Midbrain (tissue), 1 donor: ENCODE data around the gene CAPZA2.
"Not testable (repeated sequence)": the region's sequence is repeated elsewhere in the genome, so short reads cannot be mapped to it uniquely, and the experiment has no call there.

Experiments used
- DNase-seq: peaks from one replicate; lab custom pipeline; 2025; lab: John Stamatoyannopoulos, UW

Gene CAPZA2

DNA sequence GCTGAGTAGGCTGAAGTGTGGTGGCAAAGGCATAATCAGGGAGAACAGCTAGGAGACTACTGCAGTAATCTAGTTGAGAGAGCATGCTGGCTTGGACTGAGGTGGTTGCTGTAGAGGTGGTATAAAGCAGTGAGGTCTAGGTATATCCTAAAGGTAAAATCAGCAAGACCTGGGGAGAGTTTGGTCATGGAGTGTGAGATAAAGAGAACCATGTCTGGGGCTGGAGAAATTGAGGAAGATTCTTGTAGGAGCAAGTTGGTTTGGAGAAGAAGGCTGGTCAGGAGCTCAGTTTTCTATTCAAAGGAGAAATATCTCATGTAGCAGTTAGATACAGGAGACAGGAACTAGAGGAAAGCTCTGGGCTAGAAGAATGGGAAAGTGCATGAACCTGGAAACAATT lies 58.0 kb downstream of the CAPZA2 start:
- DNase-seq = no peak

DNA sequence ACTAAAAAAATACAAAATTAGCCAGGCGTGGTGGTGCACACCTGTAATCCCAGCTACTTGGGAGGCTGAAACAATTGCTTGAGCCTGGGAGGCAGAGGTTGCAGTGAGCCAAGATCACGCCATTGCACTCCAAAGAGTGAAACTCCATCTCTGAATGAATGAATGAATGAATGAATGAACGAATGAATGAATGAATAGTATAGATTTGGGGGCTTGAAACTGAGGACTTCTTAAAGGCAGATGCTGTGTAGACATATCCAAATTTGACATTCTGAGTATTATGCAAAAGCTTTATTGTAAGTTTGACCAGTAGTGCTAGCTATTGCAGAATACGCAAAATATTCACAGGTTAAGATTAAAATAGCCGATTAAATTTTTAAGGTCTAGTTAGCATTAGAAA lies 60.2 kb downstream of the CAPZA2 start:
- no peak for DNase-seq

DNA sequence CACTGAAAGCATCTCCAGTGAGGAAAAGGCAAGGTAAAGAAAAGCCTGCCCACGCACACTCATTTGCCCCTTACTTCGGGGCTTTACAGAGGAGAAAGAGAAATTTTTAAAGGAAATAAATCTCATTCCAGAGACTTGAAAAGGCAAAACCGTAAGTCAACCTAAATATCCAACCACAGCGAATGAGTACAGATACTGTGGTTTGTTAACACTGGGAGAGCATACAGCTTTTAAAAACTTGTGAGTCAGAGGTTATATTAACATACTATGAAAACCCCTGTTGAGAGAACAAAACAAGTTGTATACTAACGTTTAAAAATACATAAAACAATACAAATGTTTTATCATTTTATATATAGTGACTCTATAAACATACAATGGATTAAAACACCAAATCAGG lies 62.4 kb downstream of the CAPZA2 start:
- DNase-seq = no peak

DNA sequence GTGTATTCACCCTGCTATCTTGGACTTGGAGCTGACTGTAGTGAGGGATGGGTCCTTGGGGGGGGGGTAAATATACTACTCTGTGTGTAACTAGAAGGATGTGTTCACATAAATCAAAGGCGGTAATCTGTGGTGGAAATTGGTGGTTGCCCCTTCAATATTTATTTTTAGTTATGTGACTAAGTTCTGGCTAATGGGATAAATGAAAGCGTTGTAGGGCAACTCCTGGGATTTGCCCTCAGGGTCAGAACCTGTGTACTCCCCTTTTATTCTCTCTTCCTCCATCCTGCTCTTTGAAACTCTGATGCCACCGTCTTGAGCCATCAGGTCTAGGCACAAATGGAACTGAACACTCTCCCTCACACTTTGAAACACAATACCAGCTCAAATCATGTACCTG lies 66.6 kb downstream of the CAPZA2 start:
- no peak for DNase-seq

DNA sequence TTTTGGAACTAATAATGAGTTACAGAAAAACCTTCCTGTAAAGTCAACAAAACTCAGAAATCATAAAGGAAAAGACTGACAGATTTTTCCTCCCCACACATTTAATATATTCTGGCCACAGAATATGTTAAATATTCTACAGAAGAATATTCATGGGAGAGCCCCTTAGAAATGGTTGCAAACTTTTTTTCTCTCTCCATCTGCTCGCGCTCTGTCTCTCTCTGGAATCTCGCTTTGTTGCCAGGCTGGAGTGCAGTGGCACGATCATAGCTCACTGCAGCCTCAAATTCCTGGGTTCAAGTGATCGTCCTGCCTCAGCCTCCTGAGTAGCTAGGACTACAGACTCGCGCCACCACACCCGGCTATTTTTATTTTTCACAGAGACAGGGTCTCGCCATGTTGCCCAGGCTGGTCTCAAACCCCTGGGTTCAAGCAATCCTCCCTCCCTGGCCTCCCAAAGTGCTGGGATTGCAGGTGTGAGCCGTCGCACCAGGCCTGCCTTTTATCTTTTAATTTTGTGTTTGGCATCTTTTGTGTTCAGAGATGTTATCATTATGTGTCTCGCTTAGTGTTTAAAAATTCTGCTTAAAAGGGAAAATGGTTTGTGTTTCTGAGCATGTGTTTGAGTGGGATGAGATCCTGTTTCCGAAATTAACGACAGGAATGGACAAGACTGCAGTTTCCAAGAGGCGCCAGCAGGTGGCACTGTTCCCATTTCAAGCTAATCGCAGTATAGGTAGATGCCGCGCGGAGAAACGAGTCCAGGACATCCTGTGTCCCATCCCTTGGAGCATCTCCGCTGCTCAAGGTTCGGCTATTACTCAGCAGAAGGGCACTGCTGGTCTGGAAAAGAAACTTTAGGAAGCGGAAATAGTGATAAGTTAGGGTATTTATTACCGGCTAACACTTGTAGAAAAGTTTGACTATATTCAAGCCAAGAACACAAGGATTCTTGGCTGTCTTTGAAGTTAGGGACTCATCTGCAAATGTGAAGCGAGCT lies 67.8 kb downstream of the CAPZA2 start:
- DNase-seq = peak; percentile 88

DNA sequence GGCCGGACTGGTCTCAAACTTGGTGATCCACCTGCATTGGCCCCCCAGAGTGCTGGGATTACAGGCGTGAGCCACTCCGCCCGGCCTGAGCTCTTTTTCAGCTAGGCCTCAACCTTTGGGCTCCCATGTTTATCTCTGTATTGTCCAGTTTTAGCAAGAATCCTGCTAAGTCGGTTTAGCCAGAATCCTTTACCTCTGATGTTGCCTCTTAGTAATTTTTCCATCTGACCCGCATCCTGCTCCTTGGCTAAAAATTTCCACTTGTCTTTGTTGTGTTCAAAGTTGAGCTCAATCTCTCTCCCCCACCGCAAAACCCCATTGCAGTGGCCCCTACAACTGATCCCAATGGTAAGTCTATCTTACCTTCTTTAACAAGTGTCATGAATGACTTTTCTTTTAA lies 70.2 kb downstream of the CAPZA2 start:
- no peak for DNase-seq

DNA sequence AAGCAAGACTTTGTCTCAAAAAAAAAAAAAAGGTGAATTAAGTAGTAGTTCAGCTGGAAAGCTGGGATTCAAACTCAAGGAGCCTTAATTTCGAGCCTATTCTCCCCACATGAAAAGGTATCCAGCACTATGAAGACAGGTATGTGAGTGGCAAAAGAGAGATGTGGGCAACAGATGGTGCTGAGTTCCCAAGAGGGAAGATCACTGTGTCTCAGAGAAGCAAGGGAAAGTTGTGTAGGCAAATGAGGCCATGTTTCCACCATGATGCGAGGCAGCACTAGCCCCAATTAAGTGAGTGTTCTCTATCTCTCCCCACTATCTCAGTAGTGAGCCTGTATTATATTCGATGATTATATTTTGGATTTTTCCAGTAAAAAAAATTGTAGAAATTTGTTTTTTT lies 71.1 kb downstream of the CAPZA2 start:
- DNase-seq = no peak

DNA sequence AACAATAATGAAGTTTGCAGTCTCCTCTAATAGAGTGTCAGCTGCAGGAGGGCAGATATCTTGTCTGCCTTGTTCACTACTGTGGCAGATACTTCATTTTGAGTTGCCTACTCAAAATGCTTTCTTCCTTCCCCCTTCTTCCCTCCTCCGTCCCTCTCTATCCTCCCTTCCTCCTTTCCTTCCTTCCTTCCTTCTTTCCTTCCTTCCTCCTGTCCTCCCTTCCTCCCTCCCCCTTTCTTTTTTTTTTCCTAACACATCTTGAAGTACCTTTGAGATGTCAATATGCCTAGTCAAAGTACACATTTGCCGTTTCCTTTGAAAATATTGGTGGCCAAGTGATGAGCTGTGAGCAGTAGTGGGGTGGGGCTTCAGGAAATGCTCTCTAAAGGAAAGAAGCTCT lies 72.2 kb downstream of the CAPZA2 start:
- DNase-seq = no peak

DNA sequence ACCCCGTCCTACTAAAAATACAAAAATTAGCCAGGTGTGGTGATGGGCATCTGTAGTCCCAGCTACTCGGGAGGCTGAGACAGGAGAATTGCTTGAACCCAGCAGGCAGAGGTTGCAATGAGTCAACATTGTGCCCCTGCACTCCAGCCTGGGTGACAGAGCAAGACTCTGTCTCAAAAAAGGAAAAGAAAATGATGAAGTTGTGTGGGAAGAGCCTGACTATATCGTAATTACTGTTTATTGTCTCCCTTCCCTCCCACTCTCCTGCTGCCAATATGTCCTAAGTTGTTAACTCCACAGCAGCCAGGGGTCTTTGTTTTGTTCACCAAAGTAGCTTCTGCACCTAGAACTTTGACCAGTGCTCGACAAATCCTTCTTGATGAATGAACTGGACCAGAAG lies 74.5 kb downstream of the CAPZA2 start:
- DNase-seq = not testable (repeated sequence)

DNA sequence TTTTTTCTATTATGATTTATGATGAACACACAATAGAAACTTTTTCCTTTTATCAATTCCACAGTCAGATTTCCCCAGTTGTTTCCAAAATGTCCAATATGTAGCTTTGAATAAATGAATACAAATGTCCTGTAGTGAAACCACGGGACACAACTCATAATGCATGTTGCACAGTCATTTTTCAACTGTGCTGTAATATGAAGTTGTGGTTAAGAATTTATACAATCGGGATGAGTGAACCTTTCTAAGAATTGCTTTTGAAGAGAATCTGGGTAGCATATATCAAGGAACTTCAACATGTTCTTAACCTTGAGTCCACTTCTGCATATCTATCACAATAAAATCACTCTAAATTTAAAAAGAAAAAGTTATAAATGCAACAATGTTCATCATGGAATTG lies 76.3 kb downstream of the CAPZA2 start:
- DNase-seq = no peak

DNA sequence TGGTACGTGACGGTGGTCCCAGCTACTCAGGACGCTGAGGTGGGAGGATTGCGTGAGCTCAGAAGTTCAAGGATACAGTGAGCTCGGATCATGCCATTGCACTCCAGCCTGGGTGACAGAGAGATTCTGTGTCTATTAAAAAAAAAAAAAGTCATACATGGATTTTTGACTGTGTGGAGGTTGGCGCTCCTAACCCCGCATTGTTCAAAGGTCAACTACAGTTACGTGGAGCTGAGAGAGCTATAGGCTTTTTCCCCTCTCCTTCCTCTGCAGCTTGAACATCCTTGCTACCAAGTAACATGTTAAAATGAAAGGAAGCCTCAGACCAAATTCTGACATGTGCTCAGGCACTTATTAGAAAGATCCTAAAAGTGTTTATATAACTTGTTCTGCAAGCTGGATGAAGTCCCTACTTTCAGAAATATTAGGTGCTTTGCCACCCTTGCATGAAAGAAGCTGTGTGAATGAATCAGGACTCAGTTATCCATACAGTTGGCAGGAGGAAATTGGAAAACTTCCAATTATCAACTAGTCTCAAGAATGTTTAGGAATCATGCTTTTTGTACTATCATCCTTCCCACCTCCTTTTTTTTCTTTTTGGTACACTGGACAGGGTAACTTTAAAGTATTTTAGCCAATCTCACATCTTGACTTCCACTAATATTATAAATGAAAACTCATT lies 78.4 kb downstream of the CAPZA2 start:
- DNase-seq = no peak

DNA sequence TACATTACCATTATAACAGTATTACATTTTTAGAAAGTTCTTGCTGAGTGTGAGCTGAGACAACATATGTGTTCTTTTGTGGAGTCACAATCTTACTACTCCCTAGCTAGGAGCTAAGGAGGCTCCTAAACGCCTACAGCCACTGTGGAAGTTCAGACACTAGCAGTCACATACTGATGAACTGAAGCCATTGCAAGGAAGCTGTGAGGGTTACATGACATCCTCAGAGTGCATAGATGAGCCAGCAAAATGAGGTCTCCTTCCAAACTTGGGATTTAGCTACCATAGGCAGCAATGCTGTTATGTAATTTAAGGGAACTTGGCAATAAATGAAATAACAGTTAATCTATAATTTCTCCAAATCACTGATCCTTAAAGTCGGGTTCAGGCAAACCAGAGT lies 80.1 kb downstream of the CAPZA2 start:
- DNase-seq = no peak

DNA sequence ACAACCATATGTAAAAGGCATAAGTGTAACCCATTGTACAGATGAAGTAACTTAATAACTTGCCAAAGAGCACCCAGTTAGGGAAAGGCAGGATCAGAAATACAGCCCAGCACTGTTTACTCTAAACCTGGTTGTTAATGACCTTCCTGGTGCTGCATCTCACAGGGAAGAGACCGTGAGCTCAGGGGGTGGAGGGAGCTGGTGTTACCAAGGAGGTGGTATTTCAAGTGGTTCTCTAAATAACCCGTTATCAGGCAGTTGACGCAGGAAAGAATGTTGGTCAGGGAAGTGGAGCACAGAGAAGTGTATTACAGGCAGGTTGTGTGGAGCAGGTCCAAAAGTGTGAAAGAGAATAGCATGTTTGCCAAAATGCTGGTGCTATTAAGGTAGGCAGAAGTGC lies 86.5 kb downstream of the CAPZA2 start:
- no peak for DNase-seq

DNA sequence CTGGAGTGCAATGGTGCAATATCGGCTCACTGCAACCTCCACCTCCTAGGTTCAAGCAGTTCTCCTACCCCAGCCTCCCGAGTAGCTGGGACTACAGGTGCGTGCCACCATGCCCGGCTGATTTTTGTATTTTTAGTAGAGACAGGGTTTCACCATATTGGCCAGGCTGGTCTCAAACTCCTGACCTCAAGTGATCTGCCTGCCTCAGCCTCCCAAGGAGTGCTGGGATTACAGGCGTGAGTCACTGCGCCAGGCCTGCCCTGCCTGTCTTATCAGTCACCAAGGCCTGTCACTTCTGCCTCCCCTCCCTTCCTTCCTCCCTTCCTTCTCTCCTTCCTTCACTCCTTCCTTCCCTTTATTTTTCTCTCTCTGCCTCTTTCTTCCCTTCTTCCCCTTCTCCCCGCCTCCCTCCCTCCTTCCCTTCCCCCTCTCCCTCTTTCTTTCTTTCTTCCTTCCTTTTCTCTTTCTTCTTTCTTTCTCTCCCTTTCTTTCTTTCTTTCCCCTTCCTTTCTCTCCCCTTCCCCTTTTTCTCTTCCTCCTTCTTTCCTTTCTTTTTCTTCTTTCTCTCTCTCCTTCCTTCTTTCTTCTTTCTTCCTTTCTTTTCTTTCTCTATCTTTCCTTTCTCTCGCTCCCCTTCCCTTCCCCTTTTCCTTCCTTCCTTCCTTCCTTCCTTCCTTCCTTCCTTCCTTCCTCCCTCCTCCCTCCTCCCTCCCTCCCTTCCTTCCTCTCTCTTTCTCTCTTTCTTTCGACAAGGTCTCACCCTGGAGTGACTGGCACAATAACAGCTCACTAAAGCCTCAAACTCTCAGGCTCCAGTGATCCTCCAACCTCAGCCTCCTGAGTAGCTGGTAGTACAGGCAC lies 87.8 kb downstream of the CAPZA2 start:
- no peak for DNase-seq

DNA sequence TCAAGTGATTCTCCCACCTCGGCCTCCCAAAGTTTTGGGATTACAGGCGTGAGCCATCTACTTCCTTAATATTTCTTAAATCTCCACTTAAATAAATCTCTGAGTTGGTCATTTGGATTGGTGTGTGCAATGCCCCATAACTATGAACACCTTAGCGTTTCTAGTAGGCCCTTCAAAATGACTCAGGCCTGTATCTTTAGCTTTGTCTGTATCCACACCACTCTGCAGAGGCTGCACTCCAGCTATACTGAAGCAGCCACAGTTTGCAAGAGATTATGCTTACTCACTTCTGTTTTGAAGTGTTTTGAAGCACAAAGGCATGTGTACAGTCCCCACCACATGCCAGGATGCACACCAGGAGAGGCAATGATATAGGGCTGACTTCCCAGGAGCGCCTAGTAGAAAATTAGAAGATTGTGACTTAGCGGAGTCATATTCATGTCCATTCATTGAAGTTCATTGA lies 88.5 kb downstream of the CAPZA2 start:
- no peak for DNase-seq

DNA sequence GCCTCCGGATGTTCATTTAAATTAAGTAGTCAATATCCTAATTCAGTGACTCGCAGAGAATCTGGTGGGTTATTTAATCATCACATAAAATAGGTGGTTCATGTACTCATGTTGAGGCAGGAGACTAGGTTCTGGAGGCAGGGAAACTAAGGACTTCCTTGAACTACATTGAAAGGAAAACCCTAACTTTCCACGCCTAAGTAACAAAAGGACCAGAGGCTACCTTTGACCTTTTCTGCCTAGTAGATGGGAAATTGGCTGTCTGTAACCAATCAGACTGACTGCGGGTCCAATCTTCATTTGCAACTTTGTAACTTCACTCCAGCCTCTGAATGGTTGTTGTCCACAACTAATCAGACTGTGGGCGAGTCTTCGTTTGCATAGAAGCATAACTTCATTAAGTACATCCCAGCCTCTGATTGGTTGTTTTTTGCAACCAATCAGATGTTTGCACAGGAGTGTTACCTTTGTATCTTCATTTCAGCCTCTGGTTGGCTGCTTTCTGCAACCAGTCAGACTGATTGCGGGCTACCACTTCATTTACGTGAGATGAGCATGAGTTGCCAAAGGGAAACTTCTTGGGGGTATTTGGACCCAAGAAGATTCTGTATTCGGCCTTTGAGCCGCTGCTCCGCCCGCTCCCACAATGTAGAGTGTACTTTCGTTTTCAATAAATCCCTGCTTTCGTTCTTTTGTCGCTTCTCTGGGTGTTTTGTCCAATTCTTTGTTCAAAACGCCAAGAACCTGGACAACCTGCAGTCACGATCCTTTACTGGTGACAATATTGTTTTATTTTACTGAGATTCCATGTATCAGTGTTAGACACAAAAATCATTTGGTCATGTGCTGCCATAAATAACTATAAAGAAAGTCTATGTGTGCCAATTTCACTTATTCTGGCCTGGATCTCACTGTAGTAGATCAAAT lies 89.2 kb downstream of the CAPZA2 start:
- DNase-seq = no peak

DNA sequence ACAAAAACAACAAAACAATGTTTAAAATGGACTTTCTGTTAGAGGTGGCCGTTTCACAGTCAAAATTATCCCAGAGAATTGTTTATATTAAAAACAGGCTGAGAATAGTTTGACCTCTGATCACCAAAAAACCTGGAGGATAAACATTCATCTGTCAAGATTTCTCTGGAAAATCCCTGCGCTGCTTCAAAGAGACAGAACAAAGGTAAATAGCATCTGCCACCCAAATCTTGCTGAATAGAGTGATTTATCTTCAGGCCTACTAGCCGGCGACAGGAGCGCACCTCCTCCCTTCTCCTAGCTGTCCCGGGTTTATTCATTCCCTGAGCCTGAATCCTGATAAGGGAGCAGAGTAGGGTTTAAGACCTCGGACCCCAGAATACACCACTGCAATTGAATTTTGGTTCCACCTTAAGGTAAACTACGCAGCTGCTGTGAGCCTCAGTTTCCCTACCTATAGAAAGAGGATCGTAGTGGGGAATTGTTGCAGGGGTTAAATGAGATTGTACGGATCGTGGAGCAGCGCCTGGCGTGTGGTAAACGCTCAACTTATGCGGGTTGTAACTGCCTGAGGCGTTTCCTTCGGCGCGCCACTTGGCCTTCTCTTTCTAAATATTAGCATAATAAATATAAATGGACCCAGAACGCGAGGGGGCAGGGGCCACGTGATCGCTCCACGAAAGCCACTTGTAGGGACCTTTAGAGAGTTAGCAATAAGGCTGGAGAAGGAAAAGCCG lies 90.4 kb downstream of the CAPZA2 start:
- peak; percentile 45 for DNase-seq

DNA sequence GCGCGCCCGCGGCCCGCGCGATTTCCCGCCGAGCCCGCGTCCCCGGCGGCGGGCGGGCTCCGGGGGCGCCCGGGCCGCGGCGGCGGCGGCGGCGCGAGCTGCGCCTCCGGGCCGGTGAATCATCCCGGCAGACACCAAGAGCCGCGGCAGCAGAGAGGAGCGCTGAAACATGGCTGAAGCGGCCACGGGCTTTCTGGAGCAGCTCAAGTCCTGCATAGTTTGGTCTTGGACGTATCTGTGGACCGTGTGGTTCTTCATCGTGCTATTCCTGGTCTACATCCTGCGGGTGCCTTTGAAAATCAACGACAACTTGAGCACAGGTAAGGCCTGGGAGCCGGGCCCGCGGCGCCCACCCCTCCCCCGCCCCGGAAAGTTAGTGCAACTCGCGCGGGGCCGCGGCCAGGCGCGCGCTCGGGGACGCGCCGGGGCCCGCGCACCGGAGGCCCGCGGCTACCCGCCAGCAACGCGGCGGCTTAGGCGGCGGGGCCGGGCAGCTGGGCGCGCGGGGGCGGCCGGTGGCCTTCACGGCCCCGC lies 91.1 kb downstream of the CAPZA2 start, which contains the start of gene ST7:
Gene ST7 (plus strand): TSS at position 130 of the 534 bp plus-strand sequence. CDS start 40 bp downstream, at position 170.
- DNase-seq = peak; percentile 63

DNA sequence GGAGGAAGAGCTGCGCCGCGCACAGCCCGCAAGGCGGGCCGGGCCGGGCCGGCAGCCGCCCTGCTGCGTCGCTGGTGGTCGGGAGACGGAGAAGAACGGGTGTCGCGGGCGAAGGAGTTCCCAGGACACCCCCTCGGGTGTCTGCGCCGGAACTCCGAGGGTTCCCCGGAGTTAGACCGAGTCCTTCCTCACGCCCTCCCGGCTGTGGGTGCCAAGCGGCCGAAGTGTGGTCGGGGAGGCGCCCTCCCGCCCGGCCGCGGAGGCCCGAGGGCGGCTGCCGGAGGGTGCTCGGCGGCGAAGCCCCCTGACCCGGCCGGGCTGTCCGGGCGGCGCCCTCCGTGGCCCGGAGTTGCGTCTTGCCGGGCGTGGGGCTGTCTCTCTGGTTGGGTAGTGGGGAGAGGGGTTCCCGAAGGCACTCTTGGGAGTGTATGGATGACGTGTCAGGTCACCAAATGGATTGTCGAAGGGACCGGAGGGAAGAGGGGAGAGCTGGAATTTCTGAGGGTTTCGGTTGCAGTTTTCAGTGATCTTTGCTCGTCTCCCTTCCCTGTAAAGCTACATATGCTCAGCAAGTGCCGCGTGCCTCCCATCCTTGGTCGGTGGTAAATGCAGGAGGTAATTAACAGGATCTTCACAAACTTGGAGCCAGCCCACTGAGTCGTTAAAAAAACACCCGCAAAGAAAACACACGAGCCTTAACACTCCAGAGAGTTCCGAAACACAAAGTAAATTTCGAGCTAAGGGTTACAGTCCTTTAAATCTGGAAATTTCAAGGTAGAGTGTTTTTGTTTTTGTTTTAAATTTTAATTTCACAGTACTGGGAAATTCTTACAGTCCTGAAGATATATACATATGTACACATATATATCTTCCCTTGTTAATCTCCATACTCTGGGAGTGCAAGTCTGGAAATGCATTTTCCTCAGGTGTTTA lies 91.8 kb downstream of the CAPZA2 start:
- DNase-seq = peak; percentile 56
